ENCODE results near the gene FKBP9.
A peak's percentile ranks its signal among the peaks of the same experiment; 100 is the strongest.

Gene FKBP9

GRCh38 chr7:33012364-33012763 is 55.1 kb downstream of the FKBP9 start:
- no peak for FAIRE-seq

GRCh38 chr7:33024189-33024757 is 67.0 kb downstream of the FKBP9 start:
- FAIRE-seq, result peak; percentile 5

- FAIRE-seq, result no peak
Measured at GRCh38 chr7:33035776-33036175, 78.5 kb downstream of the FKBP9 start.

GRCh38 chr7:33038639-33039038 is 81.4 kb downstream of the FKBP9 start:
- FAIRE-seq, result no peak

GRCh38 chr7:33039257-33039902 is 82.1 kb downstream of the FKBP9 start:
- FAIRE-seq, result peak; percentile 97

GRCh38 chr7:33039903-33040292 is 82.7 kb downstream of the FKBP9 start:
- no peak for FAIRE-seq

- peak; percentile 91 for FAIRE-seq
Measured at GRCh38 chr7:33040803-33041516, 83.7 kb downstream of the FKBP9 start.

- FAIRE-seq, result no peak
Measured at GRCh38 chr7:33041631-33042428, 84.6 kb downstream of the FKBP9 start.

- no peak for FAIRE-seq
Measured at GRCh38 chr7:33043501-33044400, 86.5 kb downstream of the FKBP9 start.

- FAIRE-seq, result peak; percentile 99
Measured at GRCh38 chr7:33044401-33044718, 87.1 kb downstream of the FKBP9 start.

GRCh38 chr7:33044986-33045385 is 87.7 kb downstream of the FKBP9 start:
- peak; percentile 80 for FAIRE-seq

- FAIRE-seq, result no peak
Measured at GRCh38 chr7:33048257-33048656, 91.0 kb downstream of the FKBP9 start.

GRCh38 chr7:33048704-33049103 is 91.5 kb downstream of the FKBP9 start:
- no peak for FAIRE-seq

- FAIRE-seq, result peak; percentile 81
Measured at GRCh38 chr7:33050535-33051318, 93.5 kb downstream of the FKBP9 start.

- no peak for FAIRE-seq
Measured at GRCh38 chr7:33053721-33054120, 96.5 kb downstream of the FKBP9 start.

- FAIRE-seq, result no peak
Measured at GRCh38 chr7:33054261-33054964, 97.2 kb downstream of the FKBP9 start.

- FAIRE-seq, result no peak
Measured at GRCh38 chr7:33055158-33055557, 97.9 kb downstream of the FKBP9 start.
